Tibial nerve (tissue), 4 donors: Measurements from ENCODE around the gene PLPP3. TPM values are rescaled to one million over a fixed set of nuclear protein-coding genes. Genes with fewer than 3 reads are reported as not detected.
A peak's percentile ranks its signal among the peaks of the same experiment; 100 is the strongest.

Experiments
- DNase-seq, 2 donors: peaks; one replicate each; pipeline ENCODE4 v3.0.0-alpha.2; 2019; ENCODE audit warnings: low spot score in 2 of 2
- H3K27ac ChIP-seq, 4 donors: fragments of 200-600 bp; sonication (generic) in 3 of 4; one replicate each; pipeline ENCODE4 v1.5.1; 2017 to 2019; ENCODE audit warnings: mild to moderate bottlenecking in 1 of 4
- H3K27me3 ChIP-seq, 2 donors: fragments of 200-600 bp; sonication (generic) in 1 of 2; one replicate each; pipeline versions ENCODE4 v1.5.1 to v1.6.0; 2017 to 2019
- H3K36me3 ChIP-seq, 3 donors: fragments of 200-600 bp; sonication (generic); one replicate each; pipeline ENCODE4 v1.5.1; 2018 to 2019
- H3K4me1 ChIP-seq, 4 donors: fragments of 200-600 bp; sonication (generic) in 3 of 4; one replicate each; pipeline ENCODE4 v1.5.1; 2017 to 2019
- H3K4me3 ChIP-seq, 4 donors: fragments of 200-600 bp; sonication (generic) in 3 of 4; one replicate each; pipeline ENCODE4 v1.5.1; 2017 to 2019; ENCODE audit warnings: mild to moderate bottlenecking in 1 of 4, moderate library complexity in 1 of 4
- H3K9me3 ChIP-seq, 4 donors: fragments of 200-600 bp; sonication (generic) in 3 of 4; one replicate each; pipeline ENCODE4 v1.5.1; 2017 to 2019
- EP300 ChIP-seq, 2 donors: sonication (generic); formaldehyde crosslinking; IDR thresholded peaks; one replicate each; pipeline ENCODE4 v1.6.1; 2017; ENCODE audit warnings: antibody characterized with exemption in 2 of 2, mild to moderate bottlenecking in 1 of 2
- POLR2A ChIP-seq, 2 donors: fragments of 450-650 bp; IDR thresholded peaks; one replicate each; pipeline ENCODE4 v1.6.1; 2017; ENCODE audit warnings: antibody characterized with exemption in 2 of 2, mild to moderate bottlenecking in 2 of 2, moderate library complexity in 2 of 2
- WGBS, 2 donors: methylation state at CpG; one replicate each; pipeline ENCODE4 v1.1.5; 2018; 5-methylcytosine and 5-hydroxymethylcytosine counted together
- total RNA-seq, 4 donors: library from RNA; depleted of rRNA; stranded (reverse); fragments of >200 nt; gene quantifications; one replicate each; pipeline ENCODE4 v1.1.0, GENCODE V29; 2016
- TF ChIP-seq, protein P1 (sequence below), 5 experiments: fragments of 200-600 bp in 3 of 5; fragments of 450-650 bp in 2 of 5; sonication (generic) in 3 of 5; IDR thresholded peaks; one replicate each; pipeline ENCODE4 v1.5.1; 2016 to 2019; ENCODE audit warnings: antibody characterized with exemption in 5 of 5, mild to moderate bottlenecking in 3 of 5, moderate library complexity in 2 of 5

Gene PLPP3
- total RNA-seq, 4 donors from 2014 or later = 139 to 307 (median 267) TPM

- Histone ChIP-seq H3K36me3 (no peaks in the 10 kb centered on the region), H3K27me3 (no peaks in the 10 kb centered on the region), H3K9me3 (no peaks in the 10 kb centered on the region), H3K4me1 (peaks cover 0 to 5% (median 3%) of the 10 kb centered on the region in 4 donors), H3K4me3 (no peak overlapping the region), H3K27ac (no peak overlapping the region)
- DNase-seq = no peak
- WGBS, 2 donors = 65 to 68% methylated on average over 10 of the region's 10 CpGs
- no peak for TF ChIP-seq POLR2A (IDR thresholded peaks at IDR 0.05)
- TF ChIP-seq EP300 (IDR thresholded peaks at IDR 0.05) = no peak
- TF ChIP-seq, protein P1, sequence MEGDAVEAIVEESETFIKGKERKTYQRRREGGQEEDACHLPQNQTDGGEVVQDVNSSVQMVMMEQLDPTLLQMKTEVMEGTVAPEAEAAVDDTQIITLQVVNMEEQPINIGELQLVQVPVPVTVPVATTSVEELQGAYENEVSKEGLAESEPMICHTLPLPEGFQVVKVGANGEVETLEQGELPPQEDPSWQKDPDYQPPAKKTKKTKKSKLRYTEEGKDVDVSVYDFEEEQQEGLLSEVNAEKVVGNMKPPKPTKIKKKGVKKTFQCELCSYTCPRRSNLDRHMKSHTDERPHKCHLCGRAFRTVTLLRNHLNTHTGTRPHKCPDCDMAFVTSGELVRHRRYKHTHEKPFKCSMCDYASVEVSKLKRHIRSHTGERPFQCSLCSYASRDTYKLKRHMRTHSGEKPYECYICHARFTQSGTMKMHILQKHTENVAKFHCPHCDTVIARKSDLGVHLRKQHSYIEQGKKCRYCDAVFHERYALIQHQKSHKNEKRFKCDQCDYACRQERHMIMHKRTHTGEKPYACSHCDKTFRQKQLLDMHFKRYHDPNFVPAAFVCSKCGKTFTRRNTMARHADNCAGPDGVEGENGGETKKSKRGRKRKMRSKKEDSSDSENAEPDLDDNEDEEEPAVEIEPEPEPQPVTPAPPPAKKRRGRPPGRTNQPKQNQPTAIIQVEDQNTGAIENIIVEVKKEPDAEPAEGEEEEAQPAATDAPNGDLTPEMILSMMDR (IDR thresholded peaks at IDR 0.05) = no peak
Measured at GRCh38 chr1:56457756-56458375, 121.5 kb downstream of the PLPP3 start.

GRCh38 chr1:56456435-56457101 is 122.8 kb downstream of the PLPP3 start:
- WGBS, 2 donors = 82 to 84% methylated on average over 12 of the region's 12 CpGs
- Histone ChIP-seq H3K9me3 (no peaks in the 10 kb centered on the region), H3K36me3 (no peaks in the 10 kb centered on the region), H3K27ac (no peak overlapping the region), H3K4me3 (no peak overlapping the region), H3K27me3 (no peaks in the 10 kb centered on the region), H3K4me1 (peaks cover 0 to 17% (median 7%) of the 10 kb centered on the region in 4 donors)
- no peak for DNase-seq
- TF ChIP-seq EP300 (IDR thresholded peaks at IDR 0.05) (no peak), POLR2A (IDR thresholded peaks at IDR 0.05) (no peak)
- TF ChIP-seq, protein P1 (IDR thresholded peaks at IDR 0.05) = no peak

DNA sequence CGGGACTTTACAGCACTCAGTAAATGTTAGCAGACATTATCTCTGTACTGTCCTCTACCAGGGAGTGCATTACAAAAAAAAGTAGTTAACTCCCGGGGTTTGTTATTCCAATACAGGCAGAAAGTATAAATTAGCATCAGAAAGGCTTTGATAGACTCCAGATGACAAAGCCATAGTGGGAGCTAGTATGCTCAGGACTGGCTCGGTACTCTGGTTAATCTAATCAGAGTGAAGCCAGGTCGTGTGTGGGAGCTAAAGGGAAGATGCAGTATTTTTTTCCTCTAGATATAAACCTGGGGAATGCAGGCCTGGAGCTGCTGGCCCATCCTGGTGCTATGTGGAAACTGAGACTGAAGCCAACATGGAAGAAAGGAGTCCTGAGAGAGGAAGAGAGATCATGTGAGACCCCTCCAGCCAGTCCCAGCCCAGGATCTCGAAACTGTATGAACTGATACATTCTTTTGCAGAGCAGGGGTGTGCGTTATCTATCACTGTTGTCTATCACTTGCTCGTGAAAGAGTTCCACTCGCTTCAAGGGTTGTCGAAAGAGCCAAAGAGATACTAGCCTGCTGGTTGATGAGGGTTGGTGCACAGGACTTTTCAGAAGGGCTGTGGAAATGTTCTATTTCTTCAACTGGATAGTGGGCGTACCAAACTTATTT is 125.8 kb downstream of the PLPP3 start:
- H3K27ac ChIP-seq = peak overlapping the region in 2 of 4 donors; percentile 13 to 68
- no peaks in the 10 kb centered on the region for H3K36me3 ChIP-seq
- 81 to 82% methylated on average over 10 of the region's 10 CpGs for WGBS, 2 donors
- no peak overlapping the region for H3K4me3 ChIP-seq
- H3K4me1 ChIP-seq = peaks cover 0 to 37% (median 8%) of the 10 kb centered on the region in 4 donors
- no peak for DNase-seq
- H3K9me3 ChIP-seq = no peaks in the 10 kb centered on the region
- TF ChIP-seq, protein P1 (IDR thresholded peaks at IDR 0.05) = no peak
- TF ChIP-seq EP300 (IDR thresholded peaks at IDR 0.05) (no peak), POLR2A (IDR thresholded peaks at IDR 0.05) (no peak)
- H3K27me3 ChIP-seq = no peaks in the 10 kb centered on the region

DNA sequence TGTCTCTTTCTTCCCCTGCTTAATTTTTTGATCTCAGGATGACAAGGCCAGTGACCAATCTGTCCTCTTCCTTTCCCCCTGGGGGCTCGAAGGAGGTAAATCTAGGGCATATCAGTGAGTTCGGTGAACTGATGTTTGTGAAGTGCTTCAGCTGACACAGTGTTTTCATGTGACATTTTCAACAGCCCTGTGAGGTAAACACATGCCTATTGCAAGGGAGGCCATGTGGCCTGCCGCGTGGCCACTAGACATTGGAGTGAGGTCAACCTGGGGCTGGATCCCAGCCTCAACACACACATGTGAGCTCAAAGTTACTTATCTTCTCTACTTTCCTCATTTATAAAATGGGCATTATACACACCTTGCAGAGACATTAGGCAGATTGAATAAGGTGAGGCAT is 126.3 kb downstream of the PLPP3 start:
- peak; percentile 38 to 64 for DNase-seq
- TF ChIP-seq, protein P1 (IDR thresholded peaks at IDR 0.05) = no peak
- peak in 1 of 2 donors; percentile 77 for TF ChIP-seq EP300 (IDR thresholded peaks at IDR 0.05)
- TF ChIP-seq POLR2A (IDR thresholded peaks at IDR 0.05) = no peak
- no peaks in the 10 kb centered on the region for H3K27me3 ChIP-seq
- H3K9me3 ChIP-seq = no peaks in the 10 kb centered on the region
- H3K27ac ChIP-seq = peak overlapping the region in 3 of 4 donors; percentile 13 to 68 (median 56)
- no peak overlapping the region for H3K4me3 ChIP-seq
- peaks cover 0 to 43% (median 10%) of the 10 kb centered on the region in 4 donors for H3K4me1 ChIP-seq
- WGBS, 2 donors = 83 to 84% methylated on average over 4 of the region's 4 CpGs
- no peaks in the 10 kb centered on the region for H3K36me3 ChIP-seq
